ENCODE measurements around the gene ERICH3.

GRCh38 chr1:74629283-74629682 lies 44.3 kb downstream of the ERICH3 start:
- TF ChIP-seq CTCF (IDR thresholded peaks at IDR 0.05) (no peak), POLR2A (IDR thresholded peaks at IDR 0.05) (no peak)
